NK-92 treated with Interleukin-12 subunit alpha and Interleukin-12 subunit beta, amount 100 ng/mL, for 24 hours (cell line): ENCODE results near the gene AGBL5.
"Not testable (repeated sequence)": the region's sequence is repeated elsewhere in the genome, so short reads cannot be mapped to it uniquely, and the experiment has no call there.

Source experiments
- DNase-seq: peaks from one replicate; lab custom pipeline; 2025; lab: John Stamatoyannopoulos, UW

The AGBL5 gene

GRCh38 chr2:27051902-27052645, 606 bp downstream of the AGBL5 start:
- no peak for DNase-seq

- no peak for DNase-seq
Observed at GRCh38 chr2:27053321-27053720, 1.9 kb downstream of the AGBL5 start.

- DNase-seq, result no peak
Observed at GRCh38 chr2:27053776-27054175, 2.3 kb downstream of the AGBL5 start.

DNA sequence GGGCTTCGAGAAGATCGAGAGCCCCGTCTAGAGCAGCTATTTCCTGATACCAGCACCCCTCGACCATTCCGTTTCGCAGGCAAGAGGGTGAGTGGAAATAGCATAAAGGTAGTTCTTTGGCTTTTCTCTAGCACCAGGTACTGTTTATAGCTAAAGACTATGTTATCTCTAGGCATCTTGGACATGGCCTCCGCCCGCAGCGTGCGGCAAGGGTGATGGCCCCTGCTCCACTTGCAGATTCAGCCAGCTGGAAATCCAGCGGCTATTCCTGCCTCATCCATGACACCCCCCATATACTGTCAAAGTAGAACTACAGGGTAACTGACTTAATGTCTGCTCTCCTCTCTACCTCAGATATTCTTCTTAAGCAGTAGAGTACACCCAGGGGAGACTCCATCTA, 3.3 kb downstream of the AGBL5 start:
- DNase-seq, result no peak

DNA sequence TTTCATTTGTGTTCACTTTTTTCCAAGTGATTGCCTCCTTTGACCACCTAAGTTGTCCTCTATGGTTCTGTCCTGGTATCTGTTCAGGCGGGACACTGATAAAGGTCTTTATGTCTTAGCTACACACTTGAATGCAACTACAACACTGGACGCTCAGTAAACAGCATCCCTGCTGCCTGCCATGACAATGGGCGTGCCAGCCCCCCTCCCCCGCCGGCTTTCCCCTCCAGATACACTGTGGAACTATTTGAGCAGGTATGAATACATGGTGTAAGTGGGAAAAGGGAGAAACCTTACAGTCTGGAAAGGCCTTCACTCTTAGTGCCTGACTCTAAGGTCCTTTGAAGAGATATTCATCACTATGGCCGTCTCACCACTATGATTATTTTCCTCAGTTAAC, 5.7 kb downstream of the AGBL5 start:
- no peak for DNase-seq

DNA sequence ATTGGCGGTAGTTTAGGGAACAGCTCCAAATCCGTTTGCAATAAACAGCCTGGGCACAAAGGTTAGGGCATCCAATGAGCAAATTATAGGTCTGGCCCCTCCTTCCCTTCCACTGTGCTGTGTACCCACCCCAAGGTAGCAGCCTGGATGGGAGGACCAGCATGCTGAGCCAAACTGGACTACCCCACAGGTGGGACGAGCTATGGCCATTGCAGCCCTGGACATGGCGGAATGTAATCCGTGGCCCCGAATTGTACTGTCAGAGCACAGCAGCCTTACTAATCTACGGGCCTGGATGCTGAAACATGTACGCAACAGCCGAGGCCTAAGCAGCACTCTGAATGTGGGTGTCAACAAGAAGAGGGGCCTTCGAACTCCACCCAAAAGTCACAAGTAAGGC, 6.7 kb downstream of the AGBL5 start:
- DNase-seq, result no peak

GRCh38 chr2:27059141-27059820, 7.8 kb downstream of the AGBL5 start:
- DNase-seq, result no peak

GRCh38 chr2:27060323-27060722, 8.9 kb downstream of the AGBL5 start:
- no peak for DNase-seq

- no peak for DNase-seq
Observed at GRCh38 chr2:27065128-27065527, 13.7 kb downstream of the AGBL5 start.

DNA sequence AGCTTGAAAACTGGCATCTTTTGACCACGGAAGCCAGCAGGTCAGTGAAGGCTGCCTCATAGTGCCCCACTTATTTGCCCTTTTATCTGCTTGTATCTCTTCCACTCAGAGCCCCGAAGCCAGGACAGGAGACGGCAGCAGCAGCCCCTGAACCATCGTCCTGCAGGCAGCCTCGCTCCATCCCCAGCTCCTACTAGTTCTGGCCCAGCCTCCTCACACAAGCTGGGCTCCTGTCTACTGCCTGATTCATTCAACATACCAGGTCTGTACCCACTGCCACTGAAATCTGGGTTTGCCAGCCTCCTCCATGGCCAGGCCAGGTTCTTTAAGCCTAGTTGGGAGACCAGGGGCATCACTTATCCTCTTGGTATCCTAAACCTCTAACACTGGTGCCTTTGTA, 15.9 kb downstream of the AGBL5 start:
- DNase-seq, result no peak

- DNase-seq, result no peak
Observed at GRCh38 chr2:27069436-27069835, 18.0 kb downstream of the AGBL5 start.

- no peak for DNase-seq
Observed at GRCh38 chr2:27069961-27070618, 18.6 kb downstream of the AGBL5 start.

- DNase-seq, result no peak
Observed at GRCh38 chr2:27070653-27071276, 19.3 kb downstream of the AGBL5 start.

DNA sequence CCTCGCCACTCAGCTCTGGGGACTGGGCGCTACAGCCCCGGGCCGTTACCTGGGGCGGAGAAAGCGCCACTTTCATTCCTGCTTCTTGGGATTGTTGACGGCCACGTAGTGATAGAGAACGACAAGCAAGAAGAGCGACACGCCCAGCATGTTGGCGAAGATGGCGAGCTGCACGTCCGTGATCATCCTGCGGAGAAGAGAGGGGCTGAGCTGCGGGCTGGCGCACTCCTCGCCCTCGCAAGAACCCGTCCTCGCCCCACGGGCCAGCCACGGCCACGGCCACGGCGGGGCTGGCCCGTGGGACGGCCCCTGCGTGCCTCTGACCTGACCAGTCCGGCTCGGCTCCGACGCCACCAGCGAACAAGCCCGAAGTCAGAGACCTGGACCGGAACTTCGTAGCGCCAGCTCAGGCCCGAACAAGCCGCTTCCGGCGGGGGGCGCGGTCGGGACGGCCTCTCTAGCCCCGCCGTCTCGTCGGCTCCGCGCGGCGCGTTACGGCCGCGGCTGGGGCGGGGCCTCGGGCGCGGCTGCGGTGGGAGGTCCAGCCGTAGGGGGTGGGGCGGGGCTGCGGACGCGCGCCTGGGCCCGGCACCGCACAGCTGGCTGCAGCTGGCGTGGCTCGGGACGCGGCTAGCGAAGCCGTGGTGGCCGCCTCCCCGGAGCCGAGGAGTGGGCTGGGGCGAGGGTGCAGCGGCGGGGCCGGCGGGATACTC, 20.0 kb downstream of the AGBL5 start, which contains the start of gene OST4:
OST4 (minus strand) TSS at position 378 of the 713 bp plus-strand sequence.
- DNase-seq, result peak; percentile 71

DNA sequence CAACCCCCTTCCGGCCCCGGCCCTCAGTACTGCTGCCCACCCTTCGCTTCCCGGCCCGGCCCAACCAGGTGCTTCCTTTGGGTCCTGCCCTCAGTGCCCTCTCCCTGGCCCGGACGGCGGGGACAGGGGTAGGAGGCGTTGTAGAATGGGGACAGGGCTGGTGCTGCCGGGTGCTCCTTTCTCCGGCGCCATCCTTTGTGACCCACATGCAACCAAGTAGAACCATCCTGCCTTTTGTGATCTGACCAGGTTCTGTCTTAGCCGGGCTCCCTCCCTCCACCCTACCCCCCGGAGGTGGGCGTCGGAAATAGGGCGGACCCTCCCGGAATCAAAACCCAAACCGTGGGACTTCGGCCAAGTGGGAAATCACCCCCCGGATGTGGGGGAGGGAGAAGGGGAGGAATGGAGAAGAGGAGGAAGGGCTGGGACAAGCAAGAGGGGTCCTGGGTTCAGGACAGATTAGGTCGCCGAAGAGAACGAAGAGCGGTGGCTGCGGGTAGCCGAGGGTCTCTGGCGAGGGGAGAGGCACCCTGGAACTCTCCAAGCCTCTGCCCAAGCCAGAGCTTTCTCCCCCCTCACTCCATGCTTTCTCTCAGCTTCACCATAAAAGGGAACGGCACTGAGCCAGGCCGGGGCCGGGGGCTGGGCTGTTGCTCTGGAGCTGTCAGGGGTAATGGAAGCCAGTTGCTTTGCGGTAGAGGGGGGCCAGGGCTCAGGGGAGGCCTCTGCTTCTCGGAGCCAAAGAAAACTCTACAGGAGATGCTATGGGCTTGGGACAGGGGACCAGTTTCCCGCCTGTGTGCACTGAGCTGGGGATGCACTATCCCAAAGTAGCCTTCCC, 20.7 kb downstream of the AGBL5 start:
- no peak for DNase-seq

DNA sequence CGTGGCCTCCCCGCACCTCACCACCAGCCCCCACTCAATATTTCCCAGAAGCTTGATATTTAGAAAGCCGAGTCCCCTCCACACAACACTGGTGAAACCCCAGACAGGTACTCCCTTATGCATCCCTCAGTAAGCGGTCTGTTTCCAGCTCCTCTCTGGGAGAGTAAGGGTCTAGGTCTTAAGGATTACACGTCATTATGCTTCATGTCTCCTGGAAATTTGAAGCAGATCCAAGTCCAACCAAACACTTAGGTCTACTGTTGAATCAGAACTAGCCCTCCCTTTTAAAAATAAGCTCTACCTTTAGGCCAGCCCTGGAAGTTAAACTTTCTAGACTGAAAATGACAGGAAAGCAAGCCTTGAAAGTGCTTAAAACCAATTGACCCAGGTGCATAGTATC, 21.5 kb downstream of the AGBL5 start:
- DNase-seq, result no peak

DNA sequence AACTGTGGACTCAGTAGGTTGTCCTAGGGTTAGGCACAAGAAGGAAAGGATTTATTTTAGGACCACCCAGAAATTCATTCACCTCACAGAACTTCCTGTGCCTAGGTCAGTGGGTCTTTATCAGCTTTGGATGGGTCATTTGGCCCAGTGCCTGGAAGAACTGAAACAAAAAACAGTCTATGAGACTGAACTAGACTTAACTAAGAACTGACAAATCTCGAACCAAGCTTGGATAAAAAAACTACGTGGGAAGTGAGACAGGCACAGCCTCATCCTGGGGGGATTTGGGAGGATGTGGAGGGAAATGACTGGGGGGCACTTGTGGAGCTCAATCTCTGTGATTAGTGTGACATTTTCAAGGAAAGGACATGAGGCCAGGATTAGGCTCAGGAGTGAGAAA, 22.3 kb downstream of the AGBL5 start:
- DNase-seq, result no peak

DNA sequence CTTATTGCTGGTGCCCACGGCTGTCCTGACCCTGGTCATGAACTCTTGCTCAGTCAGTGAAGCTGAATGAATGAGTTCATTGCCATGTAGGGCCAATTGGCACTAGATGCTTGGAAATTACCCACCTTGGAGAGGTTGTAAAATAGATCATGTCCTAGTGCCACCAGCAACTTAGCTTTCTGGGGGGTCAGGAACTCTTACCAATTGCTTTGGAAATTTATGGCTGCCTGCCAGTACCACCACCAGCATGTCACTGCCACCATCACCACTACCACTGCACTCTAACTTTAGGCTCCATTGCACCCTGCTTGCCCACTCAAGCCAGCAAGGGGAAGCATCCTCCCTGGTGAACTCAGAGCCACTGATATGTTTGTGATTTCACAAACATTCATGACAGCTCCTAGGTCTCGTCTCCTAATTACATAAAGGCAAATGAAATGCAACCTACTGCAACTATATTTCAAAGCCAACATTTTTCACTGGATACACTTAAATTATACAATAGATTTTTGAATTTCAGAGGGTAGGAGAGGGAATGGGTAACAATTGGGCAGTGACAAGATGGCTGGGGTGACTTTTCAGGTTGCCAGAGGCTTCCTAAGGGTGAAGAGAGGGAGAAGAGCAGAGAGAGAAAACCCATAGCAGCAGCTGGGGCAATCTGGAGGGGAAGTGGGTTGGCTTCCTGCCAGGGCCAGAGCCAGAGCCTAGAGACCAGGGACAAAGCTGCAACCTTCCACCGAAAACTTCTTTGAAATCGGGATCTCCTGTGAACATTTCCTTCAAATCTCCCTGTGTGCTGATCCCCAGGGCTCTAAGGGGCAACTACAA, 23.5 kb downstream of the AGBL5 start:
- DNase-seq, result no peak

DNA sequence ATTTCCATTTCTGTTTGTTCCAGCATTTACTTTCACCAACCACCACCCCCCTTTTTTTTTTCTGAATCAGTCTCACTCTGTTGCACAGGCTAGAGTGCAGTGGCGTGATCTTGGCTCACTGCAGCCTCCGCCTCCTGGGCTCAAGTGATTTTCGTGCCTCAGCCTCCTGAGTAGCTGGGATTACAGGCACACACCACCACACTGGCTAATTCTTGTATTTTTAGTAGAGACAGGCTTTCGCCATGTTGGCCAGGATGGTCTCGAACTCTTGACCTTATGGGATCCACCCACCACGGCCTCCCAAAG, 24.1 kb downstream of the AGBL5 start:
- not testable (repeated sequence) for DNase-seq

GRCh38 chr2:27076323-27076722, 24.9 kb downstream of the AGBL5 start:
- no peak for DNase-seq
